Trophoblast cell (in vitro differentiated cells and primary cell): ENCODE data around the gene AOAH.

Experiments
- DNase-seq, 2 donors: peaks; one replicate each; pipeline ENCODE4 v3.0.0-alpha.2; 2016
- H2AFZ ChIP-seq: 2 replicates; pipeline ENCODE4 v1.6.1; 2013; ENCODE audit warnings: low read length, moderate library complexity, mild to moderate bottlenecking; ENCODE audit not compliant: insufficient read depth, poor library complexity
- H2AK5ac ChIP-seq: 2 replicates; pipeline ENCODE4 v1.6.1; 2013; ENCODE audit warnings: mild to moderate bottlenecking, low read length
- H2BK120ac ChIP-seq: 2 replicates; pipeline ENCODE4 v1.6.1; 2013; ENCODE audit warnings: low read length, mild to moderate bottlenecking, moderate library complexity; ENCODE audit not compliant: insufficient read depth, poor library complexity
- H2BK12ac ChIP-seq: 2 replicates; pipeline ENCODE4 v1.6.1; 2013; ENCODE audit warnings: mild to moderate bottlenecking, low read length, moderate library complexity
- H2BK5ac ChIP-seq: 2 replicates; pipeline ENCODE4 v1.6.1; 2013; ENCODE audit warnings: low read length, low read depth, moderate library complexity, mild to moderate bottlenecking; ENCODE audit not compliant: poor library complexity
- H3K14ac ChIP-seq: 2 replicates; pipeline ENCODE4 v1.6.1; 2013; ENCODE audit warnings: mild to moderate bottlenecking, low read length
- H3K18ac ChIP-seq: 2 replicates; pipeline ENCODE4 v1.6.1; 2013; ENCODE audit warnings: mild to moderate bottlenecking, low read length
- H3K23ac ChIP-seq: 2 replicates; pipeline ENCODE4 v1.6.1; 2013; ENCODE audit warnings: low read length
- H3K27ac ChIP-seq: 2 replicates; pipeline ENCODE4 v1.5.1; 2013; ENCODE audit warnings: low read depth, mild to moderate bottlenecking, inconsistent platforms, low read length, moderate library complexity
- H3K27me3 ChIP-seq: 2 replicates; pipeline ENCODE4 v1.6.1; 2013; ENCODE audit warnings: inconsistent platforms, mild to moderate bottlenecking, low read length, moderate library complexity; ENCODE audit not compliant: insufficient read depth
- H3K36me3 ChIP-seq, 2 experiments: 1 replicate in 1 of 2; 2 replicates in 1 of 2; pipeline ENCODE4 v1.6.1; 2013; ENCODE audit warnings: low read length in 2 of 2, mild to moderate bottlenecking in 2 of 2, moderate library complexity in 1 of 2; ENCODE audit not compliant: insufficient read depth in 2 of 2, control insufficient read depth in 1 of 2
- H3K4ac ChIP-seq: 2 replicates; pipeline ENCODE4 v1.6.1; 2013; ENCODE audit warnings: low read depth, mild to moderate bottlenecking, low read length, moderate library complexity
- H3K4me1 ChIP-seq, 2 experiments: 1 replicate in 1 of 2; 2 replicates in 1 of 2; pipeline ENCODE4 v1.6.1; 2013; ENCODE audit warnings: low read length in 2 of 2, mild to moderate bottlenecking in 2 of 2, moderate library complexity in 1 of 2; ENCODE audit not compliant: insufficient read depth in 2 of 2, control insufficient read depth in 1 of 2
- H3K4me2 ChIP-seq: 2 replicates; pipeline ENCODE4 v1.6.1; 2013; ENCODE audit warnings: inconsistent platforms, mild to moderate bottlenecking, low read length, moderate library complexity
- H3K4me3 ChIP-seq: 2 replicates; pipeline ENCODE4 v1.5.1; 2013; ENCODE audit warnings: mild to moderate bottlenecking, low read depth, low read length, inconsistent platforms
- H3K79me1 ChIP-seq: one replicate; pipeline ENCODE4 v1.6.1; 2013; ENCODE audit warnings: low read length
- H3K79me2 ChIP-seq: 2 replicates; pipeline ENCODE4 v1.6.1; 2013; ENCODE audit warnings: low read length, mild to moderate bottlenecking; ENCODE audit not compliant: control insufficient read depth, insufficient read depth, poor library complexity
- H3K9ac ChIP-seq: 2 replicates; pipeline ENCODE4 v1.6.1; 2013; ENCODE audit warnings: mild to moderate bottlenecking, low read length
- H3K9me3 ChIP-seq: 2 replicates; pipeline ENCODE4 v1.6.1; 2013; ENCODE audit warnings: low read depth, mild to moderate bottlenecking, control low read depth, inconsistent platforms, low read length; ENCODE audit not compliant: insufficient read depth
- H4K12ac ChIP-seq: 2 replicates; pipeline ENCODE4 v1.6.1; 2013; ENCODE audit warnings: low read depth, mild to moderate bottlenecking, low read length, moderate library complexity
- H4K8ac ChIP-seq: 2 replicates; pipeline ENCODE4 v1.6.1; 2013; ENCODE audit warnings: low read depth, mild to moderate bottlenecking, low read length, moderate library complexity
- H4K91ac ChIP-seq: one replicate; pipeline ENCODE4 v1.6.1; 2013; ENCODE audit warnings: low read depth, mild to moderate bottlenecking, low read length, moderate library complexity
- WGBS: extraction: QIAGEN DNeasy Blood & Tissue Kit; methylation state at CpG from one replicate; pipeline ENCODE4 v1.1.7; 2013; ENCODE audit warnings: missing lambda C conversion rate; ENCODE audit not compliant: insufficient read length, insufficient coverage; ENCODE audit errors: extremely low coverage; 5-methylcytosine and 5-hydroxymethylcytosine counted together

Gene AOAH

DNA sequence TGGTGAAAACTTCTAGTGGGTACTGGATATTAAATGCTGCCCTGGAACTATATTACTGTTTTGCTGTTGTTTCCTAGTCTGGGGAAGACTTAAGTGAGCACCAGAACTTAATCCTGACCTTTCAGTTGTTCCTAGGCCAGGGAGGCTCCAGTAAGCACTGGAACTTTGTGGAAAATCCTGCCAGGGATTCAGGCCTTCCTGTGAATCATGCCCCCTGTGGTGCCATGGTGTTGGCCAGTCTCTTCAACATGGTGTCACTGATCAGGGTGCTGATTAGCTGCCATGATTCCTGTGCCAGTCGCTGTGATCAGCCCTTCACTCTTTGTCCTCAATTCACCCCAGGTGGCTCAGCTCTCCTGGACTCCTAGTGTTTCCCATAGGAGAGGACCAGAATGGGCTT is 8.5 kb upstream of the AOAH start:
- Histone ChIP-seq H3K18ac (no peak overlapping the region), H3K23ac (no peak overlapping the region), H3K27ac (no peak overlapping the region), H2AFZ (no peak overlapping the region), H4K12ac (no peak overlapping the region), H3K14ac (no peak overlapping the region), H3K4me3 (no peak overlapping the region), H3K79me1 (no peaks in the 10 kb centered on the region), H4K8ac (no peak overlapping the region), H3K36me3 (no peaks in the 10 kb centered on the region), H2BK12ac (no peak overlapping the region), H4K91ac (no peak overlapping the region), H2AK5ac (no peak overlapping the region), H3K4me1 (no peaks in the 10 kb centered on the region), H3K4me2 (no peak overlapping the region), H3K9ac (no peak overlapping the region), H2BK5ac (no peak overlapping the region), H3K9me3 (no peaks in the 10 kb centered on the region), H2BK120ac (no peak overlapping the region), H3K27me3 (no peaks in the 10 kb centered on the region), H3K79me2 (no peaks in the 10 kb centered on the region), H3K4ac (no peak overlapping the region)
- DNase-seq = no peak
- WGBS = no CpG with 5 or more reads among the region's 1 CpG

DNA sequence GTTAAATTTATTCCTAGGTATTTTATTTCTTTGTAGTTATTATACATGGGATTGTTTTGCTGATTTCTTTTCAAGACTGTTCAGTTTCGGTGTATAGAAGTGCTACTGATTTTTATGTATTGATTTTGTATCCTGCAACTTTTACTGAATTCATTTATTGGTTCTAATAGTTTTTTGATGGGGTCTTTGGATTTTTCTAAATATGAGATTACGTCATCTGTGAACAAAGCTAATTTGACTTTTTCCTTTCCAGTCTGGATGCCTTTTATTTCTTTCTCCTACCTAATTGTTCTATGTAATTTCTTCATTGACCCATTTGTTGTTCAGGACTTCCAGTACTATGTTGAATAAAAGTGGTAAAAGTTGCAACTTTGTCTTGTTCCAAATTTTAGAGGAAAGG is 5.8 kb upstream of the AOAH start:
- H2BK5ac ChIP-seq = no peak overlapping the region
- H3K9me3 ChIP-seq = no peaks in the 10 kb centered on the region
- H3K4ac ChIP-seq = no peak overlapping the region
- H3K27ac ChIP-seq = no peak overlapping the region
- no CpG with 5 or more reads among the region's 2 CpGs for WGBS
- no peak overlapping the region for H3K14ac ChIP-seq
- H4K8ac ChIP-seq = no peak overlapping the region
- no peak overlapping the region for H4K91ac ChIP-seq
- no peaks in the 10 kb centered on the region for H3K27me3 ChIP-seq
- H3K4me1 ChIP-seq = no peaks in the 10 kb centered on the region
- H3K9ac ChIP-seq = no peak overlapping the region
- no peak overlapping the region for H3K18ac ChIP-seq
- DNase-seq = no peak
- no peak overlapping the region for H2BK120ac ChIP-seq
- H3K4me2 ChIP-seq = no peak overlapping the region
- H2BK12ac ChIP-seq = no peak overlapping the region
- no peak overlapping the region for H3K23ac ChIP-seq
- no peaks in the 10 kb centered on the region for H3K36me3 ChIP-seq
- no peak overlapping the region for H4K12ac ChIP-seq
- H3K79me2 ChIP-seq = no peaks in the 10 kb centered on the region
- H3K4me3 ChIP-seq = no peak overlapping the region
- no peak overlapping the region for H2AK5ac ChIP-seq
- no peak overlapping the region for H2AFZ ChIP-seq
- no peaks in the 10 kb centered on the region for H3K79me1 ChIP-seq

DNA sequence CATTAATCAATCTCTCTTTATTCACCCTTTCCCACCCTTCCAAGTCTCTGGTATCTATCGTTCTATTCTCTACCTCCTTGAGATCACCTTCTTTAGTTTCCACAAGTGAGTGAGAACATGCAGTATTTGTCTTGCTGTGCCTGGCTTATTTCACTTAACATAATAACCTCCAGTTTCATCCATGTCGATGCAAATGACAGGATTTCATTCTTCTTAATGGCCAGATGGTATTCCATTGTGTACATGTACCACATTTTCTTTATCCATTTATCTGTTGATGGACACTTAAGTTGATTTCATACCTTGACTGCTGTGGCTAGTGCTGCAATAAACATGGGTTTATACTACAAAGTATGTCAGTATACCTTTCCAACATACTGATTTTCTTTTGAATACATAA is 3.8 kb upstream of the AOAH start:
- Histone ChIP-seq H3K14ac (no peak overlapping the region), H3K4ac (no peak overlapping the region), H4K12ac (no peak overlapping the region), H3K9me3 (no peaks in the 10 kb centered on the region), H3K27ac (no peak overlapping the region), H3K23ac (no peak overlapping the region), H3K4me3 (no peak overlapping the region), H4K8ac (no peak overlapping the region), H2BK12ac (no peak overlapping the region), H2AK5ac (no peak overlapping the region), H3K27me3 (no peaks in the 10 kb centered on the region), H3K9ac (no peak overlapping the region), H2BK120ac (no peak overlapping the region), H3K79me2 (no peaks in the 10 kb centered on the region), H3K36me3 (no peaks in the 10 kb centered on the region), H2BK5ac (no peak overlapping the region), H4K91ac (no peak overlapping the region), H3K18ac (no peak overlapping the region), H3K4me1 (no peaks in the 10 kb centered on the region), H2AFZ (no peak overlapping the region), H3K79me1 (no peaks in the 10 kb centered on the region), H3K4me2 (no peak overlapping the region)
- no CpG with 5 or more reads among the region's 2 CpGs for WGBS
- no peak for DNase-seq

DNA sequence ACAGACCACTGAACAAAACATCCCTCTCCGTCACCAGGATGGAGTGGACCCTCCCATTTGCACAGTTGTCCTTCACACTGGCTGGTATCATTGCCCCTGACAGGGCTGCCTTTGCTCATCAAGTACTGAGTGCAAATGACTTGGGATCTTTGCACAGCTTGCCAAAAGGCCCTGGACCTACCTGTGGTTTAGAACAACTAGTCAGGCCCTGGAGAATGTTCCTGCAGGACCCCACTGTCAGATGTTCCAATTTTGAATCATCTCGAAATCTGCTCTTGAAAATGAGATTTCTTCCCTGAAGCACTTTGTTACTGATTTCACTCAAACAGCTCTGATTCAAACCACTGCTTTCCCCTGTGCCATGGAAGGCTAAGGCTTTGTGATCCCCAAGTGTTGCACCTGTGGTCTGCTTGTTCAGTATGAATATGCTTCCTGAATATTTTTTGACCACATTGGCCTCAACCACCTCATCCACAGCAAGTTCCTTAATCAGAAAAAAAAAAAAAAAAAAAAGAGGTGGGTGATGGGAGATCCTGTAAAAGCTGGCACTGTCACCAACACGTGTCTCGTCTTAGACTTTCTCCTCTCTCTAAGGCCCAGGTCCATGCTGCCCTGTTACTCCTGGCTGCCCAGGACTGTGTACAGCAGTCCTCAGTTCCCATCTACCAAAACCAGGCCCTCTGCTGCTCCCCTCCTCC is 2.7 kb upstream of the AOAH start:
- H3K9ac ChIP-seq = no peak overlapping the region
- no peak overlapping the region for H4K8ac ChIP-seq
- H3K14ac ChIP-seq = no peak overlapping the region
- H2AFZ ChIP-seq = no peak overlapping the region
- no peak for DNase-seq
- no peak overlapping the region for H3K4me3 ChIP-seq
- no peak overlapping the region for H2BK120ac ChIP-seq
- no peaks in the 10 kb centered on the region for H3K79me1 ChIP-seq
- no peak overlapping the region for H3K27ac ChIP-seq
- H2AK5ac ChIP-seq = no peak overlapping the region
- H3K36me3 ChIP-seq = no peaks in the 10 kb centered on the region
- no CpG with 5 or more reads among the region's 4 CpGs for WGBS
- H4K12ac ChIP-seq = no peak overlapping the region
- no peak overlapping the region for H3K18ac ChIP-seq
- no peak overlapping the region for H2BK5ac ChIP-seq
- H3K79me2 ChIP-seq = no peaks in the 10 kb centered on the region
- no peak overlapping the region for H4K91ac ChIP-seq
- H3K9me3 ChIP-seq = no peaks in the 10 kb centered on the region
- no peak overlapping the region for H3K23ac ChIP-seq
- H3K4ac ChIP-seq = no peak overlapping the region
- no peaks in the 10 kb centered on the region for H3K4me1 ChIP-seq
- no peak overlapping the region for H3K4me2 ChIP-seq
- H2BK12ac ChIP-seq = no peak overlapping the region
- H3K27me3 ChIP-seq = no peaks in the 10 kb centered on the region
